Amniotic epithelial cell (primary cell): ENCODE results near the gene CPED1.
A peak's percentile ranks its signal among the peaks of the same experiment; 100 is the strongest.
"Not testable (repeated sequence)": the region's sequence is repeated elsewhere in the genome, so short reads cannot be mapped to it uniquely, and the experiment has no call there.

ENCODE experiments used
- DNase-seq: peaks from one replicate; pipeline ENCODE4 v3.0.0-alpha.2; 2010; ENCODE audit warnings: low read depth

CPED1 gene

DNA sequence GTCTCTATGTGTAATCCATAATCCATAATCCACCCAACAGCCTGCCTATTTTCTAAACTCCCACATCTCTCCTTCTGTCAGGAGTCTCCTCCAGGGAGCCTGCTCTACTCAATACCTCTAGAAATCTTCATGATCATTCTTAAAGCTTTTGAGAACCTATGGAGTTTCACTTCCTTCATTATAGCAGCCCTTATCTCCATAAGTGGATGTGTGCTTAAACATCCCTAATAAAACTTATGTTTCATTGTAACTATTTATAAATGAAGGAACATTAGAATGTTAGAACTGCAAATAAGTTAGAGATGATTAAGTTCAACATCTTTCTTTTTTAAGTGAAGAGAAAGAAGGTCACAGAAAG lies 8.5 kb downstream of the CPED1 start:
- DNase-seq, result no peak

DNA sequence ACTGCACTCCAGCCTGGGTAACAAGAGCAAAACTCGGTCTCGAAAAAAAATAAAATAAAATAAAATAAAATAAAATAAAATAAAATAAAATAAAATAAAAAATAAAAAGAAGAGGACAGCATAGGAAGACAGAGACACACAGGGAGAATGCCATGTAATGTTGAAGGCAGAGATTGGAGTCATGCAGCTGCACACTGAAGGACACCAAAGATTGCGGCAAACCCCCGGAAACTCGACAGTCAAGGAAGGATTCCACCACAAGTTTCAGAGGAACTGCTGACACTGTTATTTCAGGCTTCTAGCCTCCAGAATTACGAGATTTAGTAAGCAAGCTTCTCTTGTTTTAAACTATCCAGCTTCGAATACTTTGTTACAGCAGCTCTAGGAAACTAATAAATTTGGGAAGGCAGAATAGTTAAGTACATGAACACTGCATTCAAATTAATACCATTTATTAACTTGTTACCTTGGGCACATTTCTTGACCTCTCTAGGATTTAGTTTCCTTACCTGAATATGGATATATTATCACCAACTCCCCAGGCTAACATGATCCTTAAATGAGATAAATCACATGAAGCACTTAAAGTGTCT lies 9.5 kb downstream of the CPED1 start:
- no peak for DNase-seq

GRCh38 chr7:120998520-120998919 lies 10.0 kb downstream of the CPED1 start:
- no peak for DNase-seq

- no peak for DNase-seq
These were observed 10.6 kb downstream of the CPED1 start for GRCh38 chr7:120998996-120999565.

GRCh38 chr7:121000081-121000983 lies 11.8 kb downstream of the CPED1 start:
- DNase-seq, result peak; percentile 55

- no peak for DNase-seq
These were observed 12.9 kb downstream of the CPED1 start for GRCh38 chr7:121001234-121001906.

- no peak for DNase-seq
These were observed 13.7 kb downstream of the CPED1 start for GRCh38 chr7:121002048-121002756.

- peak; percentile 25 for DNase-seq
These were observed 14.3 kb downstream of the CPED1 start for GRCh38 chr7:121002757-121003200.

DNA sequence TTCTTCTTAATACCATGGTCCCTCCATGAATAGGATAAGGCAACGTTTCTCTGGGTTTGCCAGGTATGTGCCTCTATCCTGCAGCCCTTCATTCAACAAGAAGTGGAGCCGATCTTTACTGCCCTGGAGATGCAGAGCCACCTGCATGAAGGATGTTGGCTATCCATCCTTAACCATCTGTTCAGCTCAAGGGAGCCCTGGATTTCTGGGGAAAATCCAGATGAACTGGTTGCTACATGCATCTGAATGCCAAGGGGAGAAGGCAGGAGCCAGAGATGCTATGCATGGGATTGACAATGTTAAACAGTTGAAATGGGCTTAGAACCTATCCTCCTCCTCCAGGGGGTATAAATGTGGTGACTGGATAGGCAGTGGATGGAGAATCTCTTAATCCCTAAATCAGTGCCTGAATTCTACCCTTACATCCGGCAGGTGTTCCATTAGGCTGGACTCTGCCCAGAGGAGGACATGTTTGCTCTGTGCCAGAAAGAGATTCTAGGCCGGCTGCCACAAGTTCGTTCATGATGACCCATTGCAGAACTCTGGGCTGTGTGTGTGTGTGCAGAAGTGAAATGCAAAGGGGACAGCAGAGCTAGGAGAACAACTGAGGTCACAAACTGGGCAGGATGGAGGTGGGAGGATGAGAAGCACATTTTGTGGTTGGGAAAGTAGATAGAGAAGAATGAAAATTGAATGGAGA lies 15.6 kb downstream of the CPED1 start:
- no peak for DNase-seq

DNA sequence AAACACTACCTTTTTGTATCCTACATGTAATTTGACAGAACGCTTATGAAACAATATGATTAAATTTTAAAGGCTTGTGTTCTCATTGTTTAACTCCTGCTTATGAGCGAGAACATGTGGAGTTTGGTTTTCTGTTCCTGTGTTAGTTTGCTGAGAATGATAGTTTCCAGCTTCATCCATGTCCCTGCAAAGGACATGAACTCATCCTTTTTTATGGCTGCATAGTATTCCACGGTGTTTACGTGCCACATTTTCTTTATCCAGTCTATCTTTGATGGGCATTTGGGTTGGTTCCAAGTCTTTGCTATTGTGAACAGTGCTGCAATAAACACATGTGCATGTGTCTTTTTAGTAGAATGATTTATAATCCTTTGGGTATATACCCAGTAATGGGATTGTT lies 16.5 kb downstream of the CPED1 start:
- not testable (repeated sequence) for DNase-seq

- DNase-seq, result no peak
These were observed 17.6 kb downstream of the CPED1 start for GRCh38 chr7:121005996-121006584.

DNA sequence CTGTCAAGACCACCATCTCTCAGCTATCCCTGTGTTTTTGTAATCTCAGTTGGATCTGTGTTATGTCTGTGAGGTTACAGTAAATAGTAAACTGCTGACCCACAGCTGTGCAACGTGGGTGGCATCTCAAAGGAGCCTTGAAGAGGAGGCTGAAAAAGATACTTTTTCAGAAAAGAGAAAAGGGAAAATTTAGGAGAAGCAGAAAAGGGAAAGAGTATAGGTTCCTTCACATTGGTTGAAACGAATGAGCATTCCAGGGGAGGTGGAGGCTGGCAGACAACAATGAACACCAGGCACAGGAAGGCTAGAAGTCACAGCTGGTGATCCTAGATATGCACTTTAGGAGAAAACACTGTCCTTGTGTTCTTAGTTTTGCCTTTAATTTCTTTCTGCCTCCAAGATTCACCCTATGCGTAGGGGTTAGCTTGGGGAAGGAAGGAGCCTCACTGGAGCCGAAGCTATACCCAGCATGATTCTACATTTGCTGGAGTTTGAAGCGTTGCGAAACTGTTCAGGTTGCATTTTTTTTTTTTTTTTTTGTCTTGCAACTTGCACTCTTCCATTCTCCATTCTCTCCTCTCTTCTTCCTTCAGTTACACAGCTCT lies 18.3 kb downstream of the CPED1 start:
- peak; percentile 56 for DNase-seq

GRCh38 chr7:121008816-121009215 lies 20.3 kb downstream of the CPED1 start:
- no peak for DNase-seq

DNA sequence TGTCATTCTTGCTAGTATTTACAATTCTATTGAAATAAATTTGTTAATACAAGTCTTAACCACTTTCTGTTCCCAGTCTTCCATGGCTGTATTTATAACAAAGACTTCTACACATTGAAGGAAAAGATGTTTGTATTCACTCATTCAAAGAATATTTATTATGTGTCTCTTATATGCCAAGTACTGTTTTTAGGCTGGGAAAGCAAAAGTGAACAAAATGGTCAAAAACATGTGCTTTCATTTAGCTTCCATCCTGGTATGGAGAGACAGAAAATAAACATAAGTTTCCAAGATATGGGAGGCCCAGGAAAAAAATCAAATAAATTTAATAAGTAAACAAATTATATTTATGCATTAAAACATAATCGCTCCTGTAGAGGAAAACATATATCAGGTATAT lies 22.9 kb downstream of the CPED1 start:
- DNase-seq, result no peak

DNA sequence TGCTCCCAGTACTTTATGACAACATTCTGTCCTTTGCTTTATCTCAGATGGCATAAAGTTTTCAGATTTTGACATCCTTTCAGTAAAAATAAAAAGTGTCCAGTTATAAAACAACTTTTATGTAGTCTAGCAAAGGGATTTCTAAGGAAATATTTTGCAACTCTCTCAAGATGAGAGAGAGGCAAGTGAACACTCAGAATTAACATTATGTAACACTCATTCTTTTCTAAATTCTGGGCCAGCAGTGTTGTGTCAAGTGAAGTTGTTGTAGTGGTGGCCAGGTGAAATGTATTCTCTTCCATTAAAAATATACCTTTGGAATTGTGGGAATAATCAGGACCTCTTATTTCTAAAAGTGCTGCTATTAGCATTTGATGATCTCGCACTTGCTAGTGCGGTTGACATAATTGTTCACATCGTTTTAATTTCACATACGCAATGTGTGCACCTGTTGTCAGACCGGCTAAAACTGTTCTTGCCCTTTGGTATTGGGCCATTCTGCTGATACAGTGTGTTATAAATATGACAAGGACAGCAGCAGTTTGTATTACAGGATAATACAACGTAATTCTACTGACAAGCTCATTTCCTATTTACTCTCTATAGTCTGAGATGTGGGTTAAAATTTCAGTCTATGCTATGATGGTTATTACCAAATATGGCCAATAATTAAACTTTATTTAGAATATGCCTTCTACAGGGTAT lies 23.8 kb downstream of the CPED1 start:
- no peak for DNase-seq

- no peak for DNase-seq
These were observed 24.4 kb downstream of the CPED1 start for GRCh38 chr7:121012919-121013318.

- no peak for DNase-seq
These were observed 27.0 kb downstream of the CPED1 start for GRCh38 chr7:121015560-121015959.

GRCh38 chr7:121016966-121017365 lies 28.5 kb downstream of the CPED1 start:
- DNase-seq, result peak; percentile 64

DNA sequence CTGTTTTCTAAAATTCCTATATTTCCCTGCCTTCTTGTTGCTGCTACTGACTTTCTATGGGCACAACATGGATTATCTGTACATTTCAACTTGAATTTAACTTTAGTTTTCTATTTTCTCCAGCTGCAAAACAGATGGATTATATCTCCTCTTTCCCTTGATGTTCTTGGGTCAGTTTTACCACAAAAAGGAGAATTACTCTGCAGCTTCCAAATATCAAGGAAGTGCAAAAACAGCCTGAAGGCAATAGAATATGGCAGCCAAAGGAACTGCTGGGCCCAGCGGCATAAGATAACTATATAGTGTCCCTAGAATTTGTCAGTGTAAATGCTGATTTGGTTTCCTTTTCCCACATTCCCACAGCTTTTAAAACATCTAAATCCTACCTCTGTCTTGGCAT lies 29.1 kb downstream of the CPED1 start:
- no peak for DNase-seq

GRCh38 chr7:121019018-121019417 lies 30.5 kb downstream of the CPED1 start:
- DNase-seq, result peak; percentile 86
